GM21723 (cell line): ENCODE data around the gene SCAANT1.

Experiments
- ATAC-seq: cut with Tn5 transposase; IDR thresholded peaks from one replicate; pipeline ENCODE4 v1.9.1; 2021; ENCODE audit warnings: mild to moderate bottlenecking, moderate library complexity; ENCODE audit not compliant: unreplicated experiment

SCAANT1 gene

DNA sequence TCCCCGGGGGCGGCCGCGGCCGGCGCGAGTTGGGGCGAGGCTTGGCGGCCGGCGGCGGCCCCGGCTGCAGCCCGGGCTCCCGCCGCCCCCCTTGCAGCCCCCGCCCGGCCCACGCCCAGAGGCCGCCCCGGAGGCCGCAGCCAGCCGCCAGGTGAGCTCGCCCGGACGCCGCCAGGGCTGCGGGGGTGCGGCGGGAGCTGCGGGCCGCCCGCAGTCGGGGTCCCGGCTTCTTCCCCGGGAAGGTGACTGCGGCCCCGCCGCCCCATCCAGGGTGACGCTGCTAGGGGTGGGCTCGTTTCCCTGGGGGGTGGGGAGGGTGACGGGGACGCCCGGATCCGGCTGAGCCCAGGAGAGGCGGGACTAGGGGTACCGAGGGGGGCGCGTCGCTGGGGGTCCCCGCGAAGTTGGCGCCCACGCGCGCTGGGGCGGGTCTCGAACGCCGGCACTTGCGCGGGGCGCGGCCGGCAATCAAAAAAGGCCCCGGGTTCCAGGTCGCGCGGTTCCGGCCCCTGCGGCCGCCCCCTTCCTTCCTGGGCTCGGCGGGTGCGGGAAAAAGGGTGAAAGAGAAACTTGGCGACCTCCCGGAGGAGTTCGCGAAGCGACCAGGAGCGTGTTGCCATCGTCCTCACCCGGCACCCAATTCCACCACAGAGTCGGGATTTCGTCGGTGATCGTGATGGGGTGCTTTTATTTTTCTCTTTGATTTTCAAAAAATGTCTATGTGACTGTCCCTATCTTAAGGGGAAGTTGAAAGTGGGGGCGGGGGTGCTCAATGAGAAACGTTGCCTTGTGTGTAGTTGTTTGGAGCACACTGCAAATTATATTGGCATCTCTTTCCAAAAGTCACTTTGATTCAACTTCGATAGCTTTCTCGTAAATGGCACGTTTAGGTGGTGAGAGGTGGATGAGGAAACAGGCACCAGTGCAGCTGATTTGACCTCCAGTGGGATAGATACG is 47.9 kb downstream of the SCAANT1 start:
- peak; percentile 47 for ATAC-seq

GRCh38 chr3:63863150-63864007 is 48.8 kb downstream of the SCAANT1 start, which contains the start of the genes ATXN7 and THOC7:
TSS of gene ATXN7 (plus strand) at chr3:63863867. CDS start at chr3:63912599, 48,732 bp downstream.
TSS of gene THOC7 (minus strand) at chr3:63863805. CDS start at chr3:63863790, 15 bp downstream.
- peak; percentile 69 for ATAC-seq

DNA sequence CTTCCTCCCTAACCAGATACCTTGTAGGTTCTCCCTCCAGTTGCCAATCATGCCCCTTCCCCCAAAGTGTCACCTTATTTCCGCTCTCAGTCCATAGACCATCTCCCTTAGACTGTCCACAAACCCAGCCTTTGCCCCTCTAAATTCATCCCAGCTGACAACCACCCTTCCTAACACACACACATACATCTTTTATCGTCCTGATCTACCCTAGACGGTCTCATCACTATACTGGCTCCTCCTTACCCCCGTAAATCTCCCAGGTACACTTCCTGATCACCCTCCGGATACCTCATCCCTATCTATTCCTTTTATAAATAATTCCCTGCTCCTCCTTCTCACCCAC is 49.4 kb downstream of the SCAANT1 start:
- peak; percentile 10 for ATAC-seq
